Uterus (tissue), 4 donors: ENCODE results near the gene VSTM2L. TPM values are rescaled to one million over a fixed set of nuclear protein-coding genes. Genes with fewer than 3 reads are reported as not detected.

Source experiments
- DNase-seq, 2 donors: peaks; one replicate each; pipeline ENCODE4 v3.0.0-alpha.2; 2019 to 2020
- H3K27ac ChIP-seq, 2 donors: fragments of 200-600 bp; sonication (generic); 1 replicate in 1 of 2; 2 replicates in 1 of 2; pipeline ENCODE4 v1.5.1; 2016 to 2018
- H3K27me3 ChIP-seq, 2 donors: fragments of 200-600 bp; sonication (generic); one replicate each; pipeline ENCODE4 v1.5.1; 2018 to 2019; ENCODE audit warnings: control low read depth in 1 of 2
- H3K36me3 ChIP-seq, 2 donors: fragments of 200-600 bp; sonication (generic); one replicate each; pipeline ENCODE4 v1.5.1; 2019; ENCODE audit warnings: control low read depth in 1 of 2
- H3K4me1 ChIP-seq, 2 donors: fragments of 200-600 bp; sonication (generic); one replicate each; pipeline ENCODE4 v1.5.1; 2018 to 2019; ENCODE audit warnings: control low read depth in 1 of 2
- H3K4me3 ChIP-seq, 2 donors: fragments of 200-600 bp; sonication (generic); 1 replicate in 1 of 2; 2 replicates in 1 of 2; pipeline ENCODE4 v1.5.1; 2018 to 2019; ENCODE audit warnings: mild to moderate bottlenecking in 1 of 2
- H3K9me3 ChIP-seq, 2 donors: fragments of 200-600 bp; sonication (generic); one replicate each; pipeline ENCODE4 v1.5.1; 2019; ENCODE audit warnings: control low read depth in 1 of 2
- POLR2A ChIP-seq, 2 donors: fragments of 450-650 bp; IDR thresholded peaks; one replicate each; pipeline ENCODE4 v1.6.1; 2016; ENCODE audit warnings: antibody characterized with exemption in 2 of 2, mild to moderate bottlenecking in 1 of 2, moderate library complexity in 1 of 2
- intact Hi-C: fragments of 100-400 bp; cut with DNase I; formaldehyde crosslinking; loops from one replicate; pipeline ENCODE4 v1.15.1; 2023; ENCODE audit warnings: low total_unique reads
- total RNA-seq, 4 donors: library from RNA; depleted of rRNA in 3 of 4; stranded (reverse); fragments of >200 nt in 3 of 4; gene quantifications; one replicate each; pipeline versions ENCODE4 v1.1.0 to v1.2.4, GENCODE V29; 2014 to 2023
- TF ChIP-seq, protein P1 (sequence below), 4 experiments: fragments of 200-600 bp in 2 of 4; fragments of 450-650 bp in 2 of 4; sonication (generic) in 2 of 4; IDR thresholded peaks; one replicate each; pipeline ENCODE4 v1.5.1; 2016 to 2019; ENCODE audit warnings: antibody characterized with exemption in 4 of 4, mild to moderate bottlenecking in 2 of 4, moderate library complexity in 1 of 4
- donor health status: DM: yes; HTN: yes; CAD: no.

Gene VSTM2L
- total RNA-seq, 4 donors from 2014 or later: 0.29 to 5.7 (median 0.73) TPM

DNA sequence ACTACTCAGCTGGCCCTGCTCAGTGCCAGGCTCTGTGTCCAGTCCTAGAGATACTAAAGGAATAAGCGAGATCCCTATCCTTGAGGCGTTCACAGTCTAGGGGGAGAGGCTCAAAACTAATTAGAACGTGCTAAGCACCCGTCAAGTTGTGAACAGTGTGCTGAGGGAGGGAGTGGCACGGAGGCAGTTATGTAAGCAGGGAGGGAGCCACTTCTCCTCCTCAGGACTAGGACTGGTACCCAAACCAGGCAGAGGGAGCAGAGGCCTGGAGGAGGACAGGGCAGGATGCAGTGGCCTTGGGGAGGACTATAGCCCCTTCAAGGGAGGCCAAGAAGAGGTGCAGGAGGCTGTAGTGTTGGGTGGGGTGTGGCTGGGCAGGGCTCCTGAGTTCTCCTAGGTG lies 39.6 kb upstream of the VSTM2L start:
- Histone ChIP-seq H3K4me3 (no peak overlapping the region), H3K9me3 (no peaks in the 10 kb centered on the region), H3K27me3 (no peaks in the 10 kb centered on the region), H3K36me3 (no peaks in the 10 kb centered on the region), H3K4me1 (no peaks in the 10 kb centered on the region), H3K27ac (no peak overlapping the region)
- intact Hi-C loops: no loop called here
- DNase-seq: no peak
- TF ChIP-seq POLR2A (IDR thresholded peaks at IDR 0.05): no peak
- TF ChIP-seq, protein P1, sequence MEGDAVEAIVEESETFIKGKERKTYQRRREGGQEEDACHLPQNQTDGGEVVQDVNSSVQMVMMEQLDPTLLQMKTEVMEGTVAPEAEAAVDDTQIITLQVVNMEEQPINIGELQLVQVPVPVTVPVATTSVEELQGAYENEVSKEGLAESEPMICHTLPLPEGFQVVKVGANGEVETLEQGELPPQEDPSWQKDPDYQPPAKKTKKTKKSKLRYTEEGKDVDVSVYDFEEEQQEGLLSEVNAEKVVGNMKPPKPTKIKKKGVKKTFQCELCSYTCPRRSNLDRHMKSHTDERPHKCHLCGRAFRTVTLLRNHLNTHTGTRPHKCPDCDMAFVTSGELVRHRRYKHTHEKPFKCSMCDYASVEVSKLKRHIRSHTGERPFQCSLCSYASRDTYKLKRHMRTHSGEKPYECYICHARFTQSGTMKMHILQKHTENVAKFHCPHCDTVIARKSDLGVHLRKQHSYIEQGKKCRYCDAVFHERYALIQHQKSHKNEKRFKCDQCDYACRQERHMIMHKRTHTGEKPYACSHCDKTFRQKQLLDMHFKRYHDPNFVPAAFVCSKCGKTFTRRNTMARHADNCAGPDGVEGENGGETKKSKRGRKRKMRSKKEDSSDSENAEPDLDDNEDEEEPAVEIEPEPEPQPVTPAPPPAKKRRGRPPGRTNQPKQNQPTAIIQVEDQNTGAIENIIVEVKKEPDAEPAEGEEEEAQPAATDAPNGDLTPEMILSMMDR (IDR thresholded peaks at IDR 0.05): no peak

DNA sequence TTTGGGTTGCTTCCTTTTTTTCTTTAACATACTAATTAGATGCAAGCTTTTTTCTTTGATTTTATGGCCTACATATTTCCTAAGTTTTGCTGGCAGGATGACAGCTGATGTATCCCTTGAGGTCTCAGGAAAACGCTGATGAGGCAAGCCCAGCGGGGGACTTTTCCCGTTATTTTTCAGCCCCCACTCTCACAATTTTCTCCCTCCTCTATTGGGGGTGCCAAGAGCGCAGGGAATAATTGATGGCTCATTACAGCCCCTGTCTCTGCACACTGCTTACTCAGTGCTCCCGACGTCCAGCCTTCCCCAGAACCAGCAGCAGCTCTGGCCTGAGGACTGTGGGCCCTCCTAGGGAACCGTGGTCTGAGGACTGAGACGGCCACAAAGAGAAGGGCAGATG lies 38.6 kb upstream of the VSTM2L start:
- Histone ChIP-seq H3K36me3 (no peaks in the 10 kb centered on the region), H3K4me1 (no peaks in the 10 kb centered on the region), H3K4me3 (no peak overlapping the region), H3K27ac (no peak overlapping the region), H3K9me3 (no peaks in the 10 kb centered on the region), H3K27me3 (no peaks in the 10 kb centered on the region)
- intact Hi-C loops: no loop called here
- no peak for DNase-seq
- TF ChIP-seq, protein P1 (IDR thresholded peaks at IDR 0.05): no peak
- TF ChIP-seq POLR2A (IDR thresholded peaks at IDR 0.05): no peak

DNA sequence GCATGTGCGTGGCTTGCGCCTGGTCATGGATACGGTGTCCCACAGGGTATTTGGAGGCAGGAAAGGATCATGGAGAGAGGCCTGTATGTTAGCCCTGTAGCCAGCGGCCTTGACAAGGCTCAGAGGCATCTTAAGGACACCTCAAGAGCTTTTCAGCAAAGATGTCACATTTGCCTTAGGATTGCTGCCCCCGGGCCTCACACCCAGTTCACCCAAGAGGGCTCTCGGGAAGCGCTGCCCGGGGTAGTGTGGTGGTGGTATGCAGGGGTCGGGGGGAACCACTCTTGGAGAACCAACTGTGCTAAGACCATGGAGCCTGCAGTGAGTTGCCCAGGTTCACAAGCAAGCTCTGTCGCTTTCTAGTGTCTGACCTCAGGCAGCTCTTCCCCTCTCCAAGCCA lies 36.9 kb upstream of the VSTM2L start:
- Histone ChIP-seq H3K4me1 (no peaks in the 10 kb centered on the region), H3K27me3 (no peaks in the 10 kb centered on the region), H3K9me3 (no peaks in the 10 kb centered on the region), H3K4me3 (no peak overlapping the region), H3K27ac (no peak overlapping the region), H3K36me3 (no peaks in the 10 kb centered on the region)
- no peak for DNase-seq
- intact Hi-C loops: no loop called here
- no peak for TF ChIP-seq POLR2A (IDR thresholded peaks at IDR 0.05)
- TF ChIP-seq, protein P1 (IDR thresholded peaks at IDR 0.05): no peak

- Histone ChIP-seq H3K27ac (no peak overlapping the region), H3K4me3 (no peak overlapping the region), H3K4me1 (no peaks in the 10 kb centered on the region), H3K27me3 (no peaks in the 10 kb centered on the region), H3K36me3 (no peaks in the 10 kb centered on the region), H3K9me3 (no peaks in the 10 kb centered on the region)
- intact Hi-C loops: no loop called here
- TF ChIP-seq POLR2A (IDR thresholded peaks at IDR 0.05): no peak
- no peak for DNase-seq
Observed at GRCh38 chr20:37867289-37868195, 35.4 kb upstream of the VSTM2L start.

DNA sequence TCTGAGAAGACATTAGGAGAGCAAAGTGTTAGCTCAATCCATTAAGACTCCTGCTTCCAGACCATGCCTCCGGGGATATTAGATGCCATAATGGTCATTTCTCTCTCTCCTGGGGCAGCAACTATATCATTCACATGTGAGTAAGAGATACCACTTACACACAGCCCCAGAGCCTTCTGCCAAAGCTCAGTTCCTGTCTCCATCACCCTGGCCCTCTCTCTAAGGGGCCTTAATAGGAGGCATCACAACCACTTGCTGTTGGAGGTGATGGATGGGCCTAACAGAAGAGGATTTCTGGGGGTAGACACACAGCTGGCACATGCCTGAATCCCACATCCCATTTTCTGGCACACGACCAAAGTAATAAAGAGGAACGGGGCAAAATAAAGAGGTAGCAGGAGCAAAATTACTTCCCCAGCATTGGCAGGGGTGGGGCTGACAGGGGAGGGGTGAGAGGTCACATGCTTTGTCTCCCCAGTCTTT lies 34.0 kb upstream of the VSTM2L start:
- no peak for DNase-seq
- Histone ChIP-seq H3K27me3 (no peaks in the 10 kb centered on the region), H3K36me3 (no peaks in the 10 kb centered on the region), H3K4me1 (no peaks in the 10 kb centered on the region), H3K27ac (no peak overlapping the region), H3K9me3 (no peaks in the 10 kb centered on the region), H3K4me3 (no peak overlapping the region)
- intact Hi-C loops: no loop called here
- TF ChIP-seq, protein P1 (IDR thresholded peaks at IDR 0.05): no peak
- no peak for TF ChIP-seq POLR2A (IDR thresholded peaks at IDR 0.05)
